Upper lobe of right lung (tissue), 1 donor: ENCODE results near the gene DAB1. TPM values are rescaled to one million over a fixed set of nuclear protein-coding genes. Genes with fewer than 3 reads are reported as not detected.

ENCODE experiments used
- ATAC-seq: fragments of 200-7000 bp; cut with Tn5 transposase; one replicate; pipeline ENCODE4 v1.9.1; 2020; ENCODE audit warnings: mild to moderate bottlenecking, moderate library complexity
- DNase-seq: peaks from one replicate; pipeline ENCODE4 v3.0.0-alpha.2; 2020
- H3K27ac ChIP-seq: fragments of 200-600 bp; one replicate; pipeline ENCODE4 v1.8.0; 2022
- H3K27me3 ChIP-seq: fragments of 200-600 bp; one replicate; pipeline ENCODE4 v1.8.0; 2022; ENCODE audit warnings: mild to moderate bottlenecking
- H3K36me3 ChIP-seq: fragments of 200-600 bp; one replicate; pipeline ENCODE4 v1.8.0; 2022
- H3K4me1 ChIP-seq: fragments of 200-600 bp; one replicate; pipeline ENCODE4 v1.8.0; 2022
- H3K4me3 ChIP-seq: fragments of 200-600 bp; one replicate; pipeline ENCODE4 v1.8.0; 2022; ENCODE audit warnings: mild to moderate bottlenecking
- H3K9me3 ChIP-seq: fragments of 200-600 bp; one replicate; pipeline ENCODE4 v1.8.0; 2022
- CTCF ChIP-seq: fragments of 200-600 bp; IDR thresholded peaks from one replicate; pipeline ENCODE4 v1.8.0; 2022; ENCODE audit warnings: antibody characterized with exemption
- intact Hi-C: fragments of 100-400 bp; cut with DNase I; formaldehyde crosslinking; loops from one replicate; pipeline ENCODE4 v1.11.0; 2022
- total RNA-seq: library from RNA; stranded (reverse); fragmentation: NEBNext Ultra II Directional; extraction: Animal tissue kit (Norgen Biotek cat#: 25700); gene quantifications from one replicate; pipeline ENCODE4 v1.2.1, GENCODE V29; 2021
- donor health status: DM: no; HTN: yes; CAD: no; lungs with severe emphysema.

Gene DAB1
- total RNA-seq, 1 donor from 2014 or later = 0.29 TPM

- Histone ChIP-seq H3K4me3 (no peak overlapping the region), H3K27ac (no peak overlapping the region), H3K27me3 (no peaks in the 10 kb centered on the region), H3K4me1 (no peaks in the 10 kb centered on the region), H3K36me3 (no peaks in the 10 kb centered on the region), H3K9me3 (no peaks in the 10 kb centered on the region)
- no peak for TF ChIP-seq CTCF
- DNase-seq (no peak), ATAC-seq (no peak)
- intact Hi-C loops = no loop called here
Measured at GRCh38 chr1:57316861-57317260, 107.0 kb downstream of the DAB1 start.

DNA sequence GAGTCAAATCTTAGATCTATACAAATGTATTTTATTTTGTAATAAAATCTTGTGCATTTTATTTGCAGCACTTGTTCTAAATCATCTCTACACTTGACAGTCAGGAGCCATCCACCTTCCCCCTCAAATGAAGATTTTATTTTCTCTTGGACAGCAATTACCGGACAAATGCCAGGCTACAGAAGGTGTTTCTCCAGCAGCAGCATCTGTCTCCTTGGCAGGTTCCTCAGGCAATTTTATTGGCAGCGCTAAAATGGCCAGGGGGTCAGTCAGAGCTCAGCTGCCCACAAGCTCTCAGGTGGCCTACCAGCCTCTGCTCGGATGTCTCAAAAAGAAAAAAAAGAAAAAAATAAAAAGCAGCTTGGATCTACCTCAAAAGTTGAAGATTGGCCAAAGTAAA lies 107.6 kb downstream of the DAB1 start:
- H3K4me1 ChIP-seq = no peaks in the 10 kb centered on the region
- no peak overlapping the region for H3K4me3 ChIP-seq
- no peaks in the 10 kb centered on the region for H3K27me3 ChIP-seq
- DNase-seq (no peak), ATAC-seq (no peak)
- no peaks in the 10 kb centered on the region for H3K36me3 ChIP-seq
- no peaks in the 10 kb centered on the region for H3K9me3 ChIP-seq
- intact Hi-C loops = no loop called here
- TF ChIP-seq CTCF = no peak
- no peak overlapping the region for H3K27ac ChIP-seq

- no peak for TF ChIP-seq CTCF
- ATAC-seq (no peak), DNase-seq (no peak)
- H3K9me3 ChIP-seq = no peaks in the 10 kb centered on the region
- no peak overlapping the region for H3K4me3 ChIP-seq
- H3K36me3 ChIP-seq = no peaks in the 10 kb centered on the region
- intact Hi-C loops = no loop called here
- no peaks in the 10 kb centered on the region for H3K27me3 ChIP-seq
- no peaks in the 10 kb centered on the region for H3K4me1 ChIP-seq
- H3K27ac ChIP-seq = no peak overlapping the region
Measured at GRCh38 chr1:57312869-57313268, 111.0 kb downstream of the DAB1 start.

DNA sequence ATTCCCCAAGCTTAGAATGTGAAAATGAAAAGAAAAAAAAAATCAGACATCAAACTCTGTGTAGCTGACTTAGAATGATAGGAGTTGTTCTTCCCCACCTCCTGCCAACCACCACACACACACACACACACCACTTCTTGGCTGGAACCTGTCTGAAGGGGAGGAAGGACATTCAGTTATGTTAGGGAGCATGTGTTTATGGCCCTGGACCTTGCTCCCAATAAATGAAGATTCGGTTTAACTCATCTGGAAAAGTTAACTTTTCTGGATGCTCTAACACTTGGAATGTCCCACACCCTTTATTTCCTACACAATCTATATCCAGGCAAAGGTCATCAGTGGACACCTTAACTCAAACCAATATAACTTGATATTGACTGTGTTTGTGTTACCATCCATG lies 112.4 kb downstream of the DAB1 start:
- no peak for TF ChIP-seq CTCF
- Histone ChIP-seq H3K27me3 (no peaks in the 10 kb centered on the region), H3K9me3 (no peaks in the 10 kb centered on the region), H3K36me3 (no peaks in the 10 kb centered on the region), H3K4me3 (no peak overlapping the region), H3K4me1 (no peaks in the 10 kb centered on the region), H3K27ac (no peak overlapping the region)
- intact Hi-C loops = no loop called here
- ATAC-seq (no peak), DNase-seq (no peak)

- no peaks in the 10 kb centered on the region for H3K36me3 ChIP-seq
- ATAC-seq (no peak), DNase-seq (no peak)
- H3K27ac ChIP-seq = no peak overlapping the region
- H3K27me3 ChIP-seq = no peaks in the 10 kb centered on the region
- no peak overlapping the region for H3K4me3 ChIP-seq
- H3K4me1 ChIP-seq = no peaks in the 10 kb centered on the region
- intact Hi-C loops = no loop called here
- no peaks in the 10 kb centered on the region for H3K9me3 ChIP-seq
- no peak for TF ChIP-seq CTCF
Measured at GRCh38 chr1:57311006-57311405, 112.9 kb downstream of the DAB1 start.

DNA sequence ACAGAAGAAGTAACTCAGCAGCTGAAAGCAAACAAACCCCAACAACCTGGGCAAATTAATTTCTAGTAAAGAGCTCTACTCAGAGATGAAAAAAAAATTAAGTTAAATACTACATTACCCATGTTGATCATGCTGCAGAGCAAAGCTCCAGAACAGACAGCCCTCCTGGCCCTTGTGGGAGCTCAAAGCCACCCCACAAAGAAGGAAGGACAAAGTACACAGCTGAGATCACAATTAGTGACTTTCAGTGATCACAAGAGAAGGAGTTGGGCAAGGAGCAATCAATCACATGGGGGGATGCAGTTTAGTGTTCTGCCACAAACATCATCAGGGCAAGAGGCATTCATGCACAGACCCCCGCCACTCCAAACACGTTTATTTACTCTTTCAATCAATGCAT lies 114.2 kb downstream of the DAB1 start:
- H3K36me3 ChIP-seq = no peaks in the 10 kb centered on the region
- DNase-seq = no peak
- H3K9me3 ChIP-seq = no peaks in the 10 kb centered on the region
- H3K4me1 ChIP-seq = no peaks in the 10 kb centered on the region
- H3K4me3 ChIP-seq = no peak overlapping the region
- H3K27ac ChIP-seq = no peak overlapping the region
- intact Hi-C loops = no loop called here
- no peak for ATAC-seq
- H3K27me3 ChIP-seq = no peaks in the 10 kb centered on the region
- TF ChIP-seq CTCF = no peak
